ENCODE measurements around the gene NEB. TPM values are rescaled to one million over a fixed set of nuclear protein-coding genes. Genes with fewer than 3 reads are reported as not detected.

Gene NEB
- total and polyA plus RNA-seq, 2 of the 4 experiments (the other 2 are of a cell fraction) = under 0.01 TPM; not detected in 1

DNA sequence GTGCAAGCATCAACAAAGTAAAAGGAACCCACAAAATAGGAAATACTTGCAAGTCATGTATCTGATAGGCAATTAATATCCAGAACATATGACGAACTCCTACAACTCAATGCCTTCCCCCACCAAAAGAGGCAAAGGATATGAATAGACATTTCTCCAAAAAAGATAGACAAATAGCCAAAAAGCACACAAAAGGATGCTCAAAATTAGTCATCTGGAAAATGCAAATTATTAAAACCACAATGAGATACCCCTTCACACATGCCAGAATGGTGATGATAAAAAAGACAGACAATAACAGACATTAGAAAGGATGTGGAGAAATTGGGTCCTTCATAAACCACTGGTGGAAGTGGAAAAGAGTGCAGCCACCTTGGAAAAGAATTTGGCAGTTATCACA is 248.2 kb downstream of the NEB start:
- H3K9me3 ChIP-seq (ENCODE audit: control insufficient read depth, insufficient read depth, low read length) = no peaks in the 10 kb centered on the region
- H2AK9ac ChIP-seq (replicated peaks; ENCODE audit: low read depth, low read length, poor library complexity) = no peak overlapping the region
- H3K27ac ChIP-seq (ENCODE audit: insufficient read depth, low read length) = no peak overlapping the region
- intact Hi-C loops (cut with micrococcal nuclease) = no loop called here
- dilution Hi-C loops (cut with HindIII; ENCODE audit: low sequenced_read_pairs, unreplicated experiment) = no loop called here
- H2AK5ac ChIP-seq (ENCODE audit: low read depth, low read length) = no peak overlapping the region
- no peak overlapping the region for H2BK120ac ChIP-seq (ENCODE audit: low read depth, low read length)
- BruUV-seq (replicated peaks) = no TSS peak
- POLR2A ChIA-PET (ENCODE audit: unreplicated experiment) = no interaction called here
- CTCF ChIA-PET = no interaction called here
- no peak overlapping the region for H3K4me2 ChIP-seq (ENCODE audit: low read depth, low read length)
- no peaks in the 10 kb centered on the region for H3K27me3 ChIP-seq (ENCODE audit: control insufficient read depth, insufficient read depth, low read length)
- H3K4me1 ChIP-seq (ENCODE audit: control insufficient read depth, insufficient read depth, low read length) = no peaks in the 10 kb centered on the region
- H2AFZ ChIP-seq (replicated peaks; ENCODE audit: low read length, poor library complexity) = no peak overlapping the region
- H3K36me3 ChIP-seq (ENCODE audit: control insufficient read depth, insufficient read depth, low read length) = peaks cover 9% of the 10 kb centered on the region; the same call in 1 of the 2 replicates
- no peak overlapping the region for H3K4me3 ChIP-seq (ENCODE audit: insufficient read depth, low read depth, low read length)
- WGBS, 2 experiments (ENCODE audit: extremely low coverage in 2 of 2, insufficient read length in 1 of 2) = no CpG with 5 or more reads among the region's 1 CpG
- no peak overlapping the region for H4K8ac ChIP-seq (ENCODE audit: low read depth in 2 of 2, low read length in 2 of 2)
- DNase-seq (no peak), ATAC-seq (ENCODE audit: low read depth) (no peak)
- H4K5ac ChIP-seq (ENCODE audit: low read depth, low read length) = no peak overlapping the region
- no peak overlapping the region for H3K14ac ChIP-seq (replicated peaks; ENCODE audit: low read depth, low read length)
- no peak for TF ChIP-seq FOS (IDR thresholded peaks at IDR 0.05; ENCODE audit: low read depth, low read length)
- TF ChIP-seq, protein P1, sequence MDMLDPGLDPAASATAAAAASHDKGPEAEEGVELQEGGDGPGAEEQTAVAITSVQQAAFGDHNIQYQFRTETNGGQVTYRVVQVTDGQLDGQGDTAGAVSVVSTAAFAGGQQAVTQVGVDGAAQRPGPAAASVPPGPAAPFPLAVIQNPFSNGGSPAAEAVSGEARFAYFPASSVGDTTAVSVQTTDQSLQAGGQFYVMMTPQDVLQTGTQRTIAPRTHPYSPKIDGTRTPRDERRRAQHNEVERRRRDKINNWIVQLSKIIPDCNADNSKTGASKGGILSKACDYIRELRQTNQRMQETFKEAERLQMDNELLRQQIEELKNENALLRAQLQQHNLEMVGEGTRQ (IDR thresholded peaks at IDR 0.05; ENCODE audit: low read depth, low read length) = no peak
- no peak for TF ChIP-seq RAD21 (IDR thresholded peaks at IDR 0.05; ENCODE audit: low read length)
- TF ChIP-seq CEBPB (IDR thresholded peaks at IDR 0.05; ENCODE audit: low read depth, low read length) = no peak
- TF ChIP-seq MXI1 (IDR thresholded peaks at IDR 0.05; ENCODE audit: borderline replicate concordance, low read depth, low read length) = no peak
- TF ChIP-seq, protein P2, sequence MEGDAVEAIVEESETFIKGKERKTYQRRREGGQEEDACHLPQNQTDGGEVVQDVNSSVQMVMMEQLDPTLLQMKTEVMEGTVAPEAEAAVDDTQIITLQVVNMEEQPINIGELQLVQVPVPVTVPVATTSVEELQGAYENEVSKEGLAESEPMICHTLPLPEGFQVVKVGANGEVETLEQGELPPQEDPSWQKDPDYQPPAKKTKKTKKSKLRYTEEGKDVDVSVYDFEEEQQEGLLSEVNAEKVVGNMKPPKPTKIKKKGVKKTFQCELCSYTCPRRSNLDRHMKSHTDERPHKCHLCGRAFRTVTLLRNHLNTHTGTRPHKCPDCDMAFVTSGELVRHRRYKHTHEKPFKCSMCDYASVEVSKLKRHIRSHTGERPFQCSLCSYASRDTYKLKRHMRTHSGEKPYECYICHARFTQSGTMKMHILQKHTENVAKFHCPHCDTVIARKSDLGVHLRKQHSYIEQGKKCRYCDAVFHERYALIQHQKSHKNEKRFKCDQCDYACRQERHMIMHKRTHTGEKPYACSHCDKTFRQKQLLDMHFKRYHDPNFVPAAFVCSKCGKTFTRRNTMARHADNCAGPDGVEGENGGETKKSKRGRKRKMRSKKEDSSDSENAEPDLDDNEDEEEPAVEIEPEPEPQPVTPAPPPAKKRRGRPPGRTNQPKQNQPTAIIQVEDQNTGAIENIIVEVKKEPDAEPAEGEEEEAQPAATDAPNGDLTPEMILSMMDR (conservative IDR thresholded peaks at IDR 0.05; ENCODE audit: low read depth, low read length) = no peak
- TF ChIP-seq SMC3 (IDR thresholded peaks at IDR 0.05; ENCODE audit: low read depth, low read length) = no peak
- no peak for TF ChIP-seq BHLHE40 (IDR thresholded peaks at IDR 0.05; ENCODE audit: low read depth, low read length)
- no peak overlapping the region for H3K23ac ChIP-seq (ENCODE audit: low read depth, low read length)
- no peak overlapping the region for H2BK20ac ChIP-seq (ENCODE audit: low read depth, low read length)
- in situ Hi-C loops (cut with MboI; ENCODE audit: low sequenced_read_pairs) = no loop called here
- no peak overlapping the region for H2BK5ac ChIP-seq (ENCODE audit: low read depth, low read length, poor library complexity, severe bottlenecking)
- no peak overlapping the region for H3K4ac ChIP-seq (ENCODE audit: low read depth, low read length)
- no peaks in the 10 kb centered on the region for H3K79me1 ChIP-seq (ENCODE audit: low read depth in 1 of 2, low read length in 2 of 2)
- H3K9me1 ChIP-seq (ENCODE audit: insufficient read depth, low read length) = no peaks in the 10 kb centered on the region
- no peaks in the 10 kb centered on the region; the same call in 1 of the 2 replicates for H4K20me1 ChIP-seq (ENCODE audit: insufficient read depth, low read length)
- no peak overlapping the region for H4K91ac ChIP-seq (ENCODE audit: insufficient read depth, low read depth, low read length)
- no peak overlapping the region for H3K9ac ChIP-seq (ENCODE audit: low read depth, low read length)
- no peak overlapping the region for H3K18ac ChIP-seq (ENCODE audit: low read depth, low read length)
- no peak overlapping the region for H2BK15ac ChIP-seq (ENCODE audit: low read depth, low read length)
- no peak overlapping the region for H3K56ac ChIP-seq (ENCODE audit: extremely low read depth, insufficient read depth, low read length)

All from IMR-90 (cell line).